Heart right ventricle (tissue), 16 donors: Measurements from ENCODE around the gene GARS1. TPM values are rescaled to one million over a fixed set of nuclear protein-coding genes. Genes with fewer than 3 reads are reported as not detected.
"Not testable (repeated sequence)": the region's sequence is repeated elsewhere in the genome, so short reads cannot be mapped to it uniquely, and the experiment has no call there.

Experiments used
- ATAC-seq, 8 donors: fragments of 200-7000 bp; cut with Tn5 transposase; one replicate each; pipeline ENCODE4 v1.9.1; 2020; ENCODE audit warnings: mild to moderate bottlenecking in 8 of 8, moderate library complexity in 8 of 8, moderate number of reproducible peaks in 1 of 8
- DNase-seq, 2 donors: peaks; one replicate each; pipeline ENCODE4 v3.0.0-alpha.2; 2020
- H3K27ac ChIP-seq, 10 donors: fragments of 200-600 bp; sonication (generic) in 2 of 10; one replicate each; pipeline versions ENCODE4 v1.5.0 to v1.8.0; 2020 to 2022; ENCODE audit warnings: mild to moderate bottlenecking in 3 of 10
- H3K27me3 ChIP-seq, 7 donors: fragments of 200-600 bp; one replicate each; pipeline ENCODE4 v1.8.0; 2021 to 2022; ENCODE audit warnings: mild to moderate bottlenecking in 2 of 7
- H3K36me3 ChIP-seq, 9 donors: fragments of 200-600 bp; sonication (generic) in 1 of 9; one replicate each; pipeline versions ENCODE4 v1.5.0 to v1.8.0; 2020 to 2022; ENCODE audit warnings: mild to moderate bottlenecking in 2 of 9
- H3K4me1 ChIP-seq, 9 donors: fragments of 200-600 bp; sonication (generic) in 1 of 9; one replicate each; pipeline versions ENCODE4 v1.5.0 to v1.8.0; 2020 to 2022; ENCODE audit warnings: mild to moderate bottlenecking in 4 of 9
- H3K4me3 ChIP-seq, 10 donors: fragments of 200-600 bp; sonication (generic) in 2 of 10; one replicate each; pipeline versions ENCODE4 v1.5.0 to v1.8.0; 2020 to 2022; ENCODE audit warnings: mild to moderate bottlenecking in 7 of 10, moderate library complexity in 2 of 10
- H3K9me3 ChIP-seq, 11 donors: fragments of 200-600 bp in 10 of 11; sonication (generic) in 2 of 11; one replicate each; pipeline versions ENCODE4 v1.5.0 to v1.8.0; 2013 to 2022; ENCODE audit warnings: mild to moderate bottlenecking in 2 of 11, control low read depth in 1 of 11, moderate library complexity in 1 of 11
- CTCF ChIP-seq, 9 donors: fragments of 200-600 bp; sonication (generic) in 2 of 9; IDR thresholded peaks; one replicate each; pipeline versions ENCODE4 v1.5.0 to v1.8.0; 2021 to 2022; ENCODE audit warnings: antibody characterized with exemption in 9 of 9, mild to moderate bottlenecking in 5 of 9, moderate library complexity in 1 of 9
- WGBS, 2 donors: extraction: QIAGEN DNeasy Blood & Tissue Kit; methylation state at CpG; one replicate each; pipeline ENCODE4 v1.1.7; 2013; ENCODE audit warnings: inconsistent platforms in 1 of 2; 5-methylcytosine and 5-hydroxymethylcytosine counted together
- intact Hi-C, 10 donors: fragments of 100-400 bp; cut with DNase I; formaldehyde crosslinking; loops; one replicate each; pipeline versions ENCODE4 v1.11.1 to v1.14.2; 2022
- polyA plus RNA-seq, 2 donors: library from polyadenylated mRNA; stranded (reverse); fragments of 200-250 nt; gene quantifications; one replicate each; pipeline ENCODE4 v1.2.3, GENCODE V29; 2013
- total RNA-seq, 10 donors: library from RNA; stranded (reverse); fragmentation: NEBNext Ultra II Directional in 3 of 10; extraction: Animal tissue kit (Norgen Biotek cat#: 25700) in 3 of 10; gene quantifications; one replicate each; pipeline versions ENCODE4 v1.2.1 to v1.2.4, GENCODE V29; 2021 to 2023
- donor health status: Arrhythmogenic right ventricular cardiomyopathy.
- donor health status: ischemic (EF 13 %, LVEDD 7.1; RV severe dilation, severe dysfunction).
- donor health status: healthy with polysubstance abuse.
- donor health status: DM: no; HTN: yes; CAD: no.
- donor health status: DM: no; HTN: no; CAD: no.
- donor health status: ischemic (EF 25% LVEDD 6.9; RV normal size, moderate dysfunction).
- donor health status: ischemic (EF 25% LVEDD 5.7; RV mildly dilated, moderate dysfunction).
- donor health status: healthy.
- donor health status: DM: yes; HTN: yes; CAD: no.
- donor health status: Ischemic cardiomyopathy.
- donor health status: ischemic (EF 35%, LVEDD 5.7; RV mildly dilated, moderate dysfunction).
- donor health status: nonischemic (EF 11% LVEDD 7.7; RV severe dilation, severe dysfunction).
- donor health status: DM: yes; HTN: yes; CAD: no.
- donor health status: PGD.
- donor health status: ischemic (EF 29% LVEDD 5.4; RV normal size, mild dysfunction).
- donor health status: nonischemic (EF 23%, LVEDD 6.1; RV moderate dilation, normal function).

GARS1 gene
- total and polyA plus RNA-seq, 12 donors = 36.5 to 95.6 (median 41.6) TPM

GRCh38 chr7:30634193-30634626 lies 39.5 kb downstream of the GARS1 start:
- TF ChIP-seq CTCF (IDR thresholded peaks at IDR 0.05) = no peak
- no peak overlapping the region for H3K27ac ChIP-seq
- WGBS, 2 donors = 95 to 100% methylated on average over 1 of the region's 1 CpG
- H3K4me1 ChIP-seq = no peaks in the 10 kb centered on the region
- H3K27me3 ChIP-seq = no peaks in the 10 kb centered on the region
- H3K9me3 ChIP-seq = no peaks in the 10 kb centered on the region
- peaks cover 0 to 75% (median 41%) of the 10 kb centered on the region in 9 donors for H3K36me3 ChIP-seq
- intact Hi-C loops = no loop called here
- ATAC-seq = no peak
- no peak overlapping the region for H3K4me3 ChIP-seq
- DNase-seq = no peak

DNA sequence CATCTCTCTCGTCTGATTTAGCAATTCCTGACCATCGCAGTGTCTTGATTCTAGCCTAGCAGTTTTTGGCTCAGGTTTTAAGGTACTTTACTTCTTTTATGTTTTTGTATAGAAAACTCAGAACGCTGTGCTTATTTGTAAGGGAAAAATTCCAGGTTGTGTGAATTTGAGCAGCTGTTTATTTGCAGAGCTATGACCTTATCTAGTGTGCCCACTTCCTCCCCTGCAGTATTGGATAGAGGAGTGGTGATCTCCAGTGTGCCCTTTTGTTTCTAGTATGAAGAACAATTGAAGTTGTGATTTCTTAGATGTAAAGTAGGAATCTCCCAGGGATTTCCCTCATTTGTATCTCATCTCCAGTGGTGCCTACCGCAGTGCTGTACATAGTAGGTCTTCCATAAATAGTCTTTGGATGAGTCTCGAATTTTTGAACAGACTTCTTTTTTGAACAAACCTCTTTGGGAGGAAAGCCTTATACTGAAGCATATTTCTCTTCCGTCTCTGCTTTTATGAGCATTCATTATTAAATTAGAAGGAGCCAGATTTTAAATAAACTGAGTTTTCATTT lies 40.0 kb downstream of the GARS1 start:
- H3K27me3 ChIP-seq = no peaks in the 10 kb centered on the region
- H3K27ac ChIP-seq = no peak overlapping the region
- DNase-seq (no peak), ATAC-seq (no peak)
- no peaks in the 10 kb centered on the region for H3K9me3 ChIP-seq
- no peak for TF ChIP-seq CTCF (IDR thresholded peaks at IDR 0.05)
- intact Hi-C loops = no loop called here
- H3K36me3 ChIP-seq = peaks cover 0 to 70% (median 41%) of the 10 kb centered on the region in 9 donors
- no peak overlapping the region for H3K4me3 ChIP-seq
- no peaks in the 10 kb centered on the region for H3K4me1 ChIP-seq
- WGBS, 2 donors = 76 to 92% methylated on average over 6 of the region's 6 CpGs

DNA sequence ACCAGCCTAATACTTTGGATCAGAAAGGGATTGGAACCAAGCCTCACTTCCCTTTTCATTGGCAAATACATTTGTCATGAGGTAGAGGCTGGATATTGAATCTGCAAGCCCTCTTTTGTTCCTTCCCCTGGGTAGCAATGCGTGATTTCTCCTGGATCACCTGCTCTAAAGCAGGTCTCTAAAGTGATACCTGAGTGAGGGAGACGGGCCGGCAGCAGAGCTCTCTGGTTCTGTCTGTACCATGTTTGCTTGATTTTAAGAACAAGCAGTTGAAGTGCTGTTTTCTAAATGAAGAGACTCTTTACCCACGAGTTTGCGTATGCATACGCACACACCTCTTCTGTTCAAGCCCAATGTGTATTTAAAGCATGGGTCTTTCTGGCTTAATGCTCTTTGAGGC lies 41.1 kb downstream of the GARS1 start:
- DNase-seq (no peak), ATAC-seq (no peak)
- Histone ChIP-seq H3K36me3 (peaks cover 0 to 59% (median 41%) of the 10 kb centered on the region in 9 donors), H3K4me3 (no peak overlapping the region), H3K27ac (no peak overlapping the region), H3K27me3 (no peaks in the 10 kb centered on the region), H3K4me1 (no peaks in the 10 kb centered on the region), H3K9me3 (no peaks in the 10 kb centered on the region)
- no peak for TF ChIP-seq CTCF (IDR thresholded peaks at IDR 0.05)
- intact Hi-C loops = no loop called here
- 96 to 98% methylated on average over 6 of the region's 6 CpGs for WGBS, 2 donors

DNA sequence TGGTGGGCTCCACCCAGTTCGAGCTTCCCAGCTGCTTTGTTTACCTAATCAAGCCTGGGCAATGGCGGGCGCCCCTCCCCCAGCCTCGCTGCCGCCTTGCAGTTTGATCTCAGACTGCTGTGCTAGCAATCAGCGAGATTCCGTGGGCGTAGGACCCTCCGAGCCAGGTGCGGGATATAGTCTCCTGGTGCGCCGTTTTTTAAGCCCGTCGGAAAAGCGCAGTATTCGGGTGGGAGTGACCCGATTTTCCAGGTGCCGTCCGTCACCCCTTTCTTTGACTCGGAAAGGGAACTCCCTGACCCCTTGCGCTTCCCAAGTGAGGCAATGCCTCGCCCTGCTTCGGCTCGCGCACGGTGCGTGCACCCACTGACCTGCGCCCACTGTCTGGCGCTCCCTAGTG lies 47.6 kb downstream of the GARS1 start:
- H3K27ac ChIP-seq, H3K4me3 ChIP-seq, H3K9me3 ChIP-seq, H3K27me3 ChIP-seq, ATAC-seq, H3K4me1 ChIP-seq, intact Hi-C loops, DNase-seq: not testable (repeated sequence)
- peaks cover 0 to 19% (median 0%) of the 10 kb centered on the region in 9 donors for H3K36me3 ChIP-seq
- 63 to 68% methylated on average over 13 to 15 of the region's 29 CpGs for WGBS, 2 donors

DNA sequence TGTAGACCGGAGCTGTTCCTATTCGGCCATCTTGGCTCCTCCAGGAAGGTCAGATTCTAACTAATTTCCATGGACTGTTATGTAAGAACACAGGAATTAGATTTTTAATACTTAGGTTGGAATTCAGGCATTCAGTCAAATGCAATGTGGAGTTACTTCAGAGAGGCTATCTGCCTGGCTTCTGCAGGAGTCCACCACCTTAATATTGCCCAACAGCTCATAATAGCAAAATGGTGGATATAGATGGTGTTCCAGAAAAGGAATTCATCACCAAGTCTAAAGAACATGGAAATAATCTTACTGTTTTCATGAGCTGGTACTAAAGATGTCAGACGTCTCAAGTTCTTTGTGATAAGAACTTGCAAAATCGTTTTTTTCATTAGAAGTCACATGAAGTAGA lies 48.1 kb downstream of the GARS1 start:
- ATAC-seq = no peak
- peaks cover 0 to 19% (median 0%) of the 10 kb centered on the region in 9 donors for H3K36me3 ChIP-seq
- no peak overlapping the region for H3K4me3 ChIP-seq
- no peaks in the 10 kb centered on the region for H3K9me3 ChIP-seq
- no peak overlapping the region for H3K27ac ChIP-seq
- DNase-seq = no peak
- H3K4me1 ChIP-seq = no peaks in the 10 kb centered on the region
- WGBS, 2 donors = 78 to 83% methylated on average over 4 of the region's 4 CpGs
- no peak for TF ChIP-seq CTCF (IDR thresholded peaks at IDR 0.05)
- H3K27me3 ChIP-seq = no peaks in the 10 kb centered on the region
- intact Hi-C loops = no loop called here
